ENCODE results near the gene BRD3OS. TPM values are rescaled to one million over a fixed set of nuclear protein-coding genes. Genes with fewer than 3 reads are reported as not detected.

The BRD3OS gene
- total and polyA plus RNA-seq, 2 experiments from 2014 or later, result 36.3 to 36.6 TPM

- Histone ChIP-seq H3F3A (ENCODE audit: insufficient read depth) (no peaks in the 10 kb centered on the region), H3K27me3 (replicated peaks; ENCODE audit: insufficient read depth) (no peaks in the 10 kb centered on the region), H3K79me2 (ENCODE audit: insufficient read depth) (peaks cover 46% of the 10 kb centered on the region), H3K9me3 (ENCODE audit: low read depth) (no peaks in the 10 kb centered on the region), H3K4me3 (peak overlapping the region; percentile 85), H2AFZ (peak overlapping the region; percentile 80), H4K20me1 (ENCODE audit: insufficient read depth) (no peaks in the 10 kb centered on the region), H3K4me1 (ENCODE audit: insufficient read depth) (peaks cover 7% of the 10 kb centered on the region; the same call in 1 of the 2 replicates), H3K36me3 (ENCODE audit: low read depth) (no peaks in the 10 kb centered on the region), H3K9ac (peak overlapping the region; percentile 78), H3K27ac (peak overlapping the region; percentile 68), H3K4me2 (ENCODE audit: unreplicated experiment) (peak overlapping the region; percentile 84), H3K9me2 (ENCODE audit: insufficient read depth) (no peaks in the 10 kb centered on the region)
- TF ChIP-seq EZH2 (IDR thresholded peaks at IDR 0.05; ENCODE audit: insufficient read depth, poor library complexity, severe bottlenecking), result no peak
- no peak for TF ChIP-seq EZH2phosphoT487 (IDR thresholded peaks at IDR 0.05; ENCODE audit: insufficient read depth, low read depth)
- WGBS, 2 experiments (ENCODE audit: low coverage in 1 of 2, low lambda C conversion rate in 2 of 2, missing lambda C conversion rate in 2 of 2), result 1% methylated on average over 41 to 48 of the region's 82 CpGs
- peak; percentile 55 for DNase-seq
- in situ Hi-C loops (cut with MboI), result loop anchor here (5.0 kb wide), 1 partner anchor 204 kb away; no protein-coding TSS in a partner anchor
Measured at GRCh38 chr9:133991214-133991921, 33.9 kb upstream of the BRD3OS start.

GRCh38 chr9:133991964-133992779 lies 33.1 kb upstream of the BRD3OS start, which contains the start of gene VAV2:
VAV2 (minus strand) TSS chr9:133992324; CDS start chr9:133992278, 46 bp downstream.
- Histone ChIP-seq H4K20me1 (ENCODE audit: insufficient read depth) (no peaks in the 10 kb centered on the region), H3K27me3 (replicated peaks; ENCODE audit: insufficient read depth) (no peaks in the 10 kb centered on the region), H3K27ac (peak within 1 kb of the TSS; percentile 89), H3K9me2 (ENCODE audit: insufficient read depth) (no peaks in the 10 kb centered on the region), H2AFZ (peak within 1 kb of the TSS; percentile 80), H3K4me2 (ENCODE audit: unreplicated experiment) (peak within 1 kb of the TSS; percentile 93), H3K9me3 (ENCODE audit: low read depth) (no peaks in the 10 kb centered on the region), H3K36me3 (ENCODE audit: low read depth) (no peaks in the 10 kb centered on the region), H3K4me3 (peak within 1 kb of the TSS; percentile 85), H3K4me1 (ENCODE audit: insufficient read depth) (peaks cover 7% of the 10 kb centered on the region; the same call in 1 of the 2 replicates), H3F3A (ENCODE audit: insufficient read depth) (no peaks in the 10 kb centered on the region), H3K79me2 (ENCODE audit: insufficient read depth) (peaks cover 38% of the 10 kb centered on the region), H3K9ac (peak within 1 kb of the TSS; percentile 89)
- in situ Hi-C loops (cut with MboI), result loop anchor here (5.0 kb wide), 1 partner anchor 205 kb away; no protein-coding TSS in a partner anchor
- no peak for TF ChIP-seq EZH2 (IDR thresholded peaks at IDR 0.05; ENCODE audit: insufficient read depth, poor library complexity, severe bottlenecking)
- TF ChIP-seq EZH2phosphoT487 (IDR thresholded peaks at IDR 0.05; ENCODE audit: insufficient read depth, low read depth), result no peak
- WGBS, 2 experiments (ENCODE audit: low coverage in 1 of 2, low lambda C conversion rate in 2 of 2, missing lambda C conversion rate in 2 of 2), result 0 to 1% methylated on average over 38 to 73 of the region's 124 CpGs
- DNase-seq, result peak; percentile 77

GRCh38 chr9:133992780-133993634 lies 32.3 kb upstream of the BRD3OS start:
- H3K36me3 ChIP-seq (ENCODE audit: low read depth), result no peaks in the 10 kb centered on the region
- H3K9me2 ChIP-seq (ENCODE audit: insufficient read depth), result no peaks in the 10 kb centered on the region
- peaks cover 30% of the 10 kb centered on the region for H3K79me2 ChIP-seq (ENCODE audit: insufficient read depth)
- H3K27ac ChIP-seq, result peak overlapping the region; percentile 89
- TF ChIP-seq EZH2phosphoT487 (IDR thresholded peaks at IDR 0.05; ENCODE audit: insufficient read depth, low read depth), result no peak
- no peak for TF ChIP-seq EZH2 (IDR thresholded peaks at IDR 0.05; ENCODE audit: insufficient read depth, poor library complexity, severe bottlenecking)
- H3K4me3 ChIP-seq, result peak overlapping the region; percentile 85
- no peaks in the 10 kb centered on the region for H3K27me3 ChIP-seq (replicated peaks; ENCODE audit: insufficient read depth)
- peaks cover 7% of the 10 kb centered on the region; the same call in 1 of the 2 replicates for H3K4me1 ChIP-seq (ENCODE audit: insufficient read depth)
- H3F3A ChIP-seq (ENCODE audit: insufficient read depth), result no peaks in the 10 kb centered on the region
- in situ Hi-C loops (cut with MboI), result loop anchor here (5.0 kb wide), 1 partner anchor 206 kb away; no protein-coding TSS in a partner anchor
- WGBS, 2 experiments (ENCODE audit: low coverage in 1 of 2, low lambda C conversion rate in 2 of 2, missing lambda C conversion rate in 2 of 2), result 0 to 2% methylated on average over 49 to 62 of the region's 74 CpGs
- peak overlapping the region; percentile 89 for H3K9ac ChIP-seq
- no peaks in the 10 kb centered on the region for H4K20me1 ChIP-seq (ENCODE audit: insufficient read depth)
- H2AFZ ChIP-seq, result peak overlapping the region; percentile 75
- DNase-seq, result peak; percentile 95
- H3K9me3 ChIP-seq (ENCODE audit: low read depth), result no peaks in the 10 kb centered on the region
- H3K4me2 ChIP-seq (ENCODE audit: unreplicated experiment), result peak overlapping the region; percentile 93
